DMS79 treated with DMSO at 0.1 percent for 48 hours (cell line): Measurements from ENCODE around the gene JAG1.

Source experiments
- DNase-seq: peaks from one replicate; lab custom pipeline; 2025; lab: John Stamatoyannopoulos, UW

Gene JAG1

GRCh38 chr20:10667560-10668167 is 6.1 kb downstream of the JAG1 start:
- peak; percentile 77 for DNase-seq

GRCh38 chr20:10667077-10667401 is 6.8 kb downstream of the JAG1 start:
- no peak for DNase-seq

GRCh38 chr20:10666221-10667076 is 7.3 kb downstream of the JAG1 start:
- DNase-seq: peak; percentile 73

- no peak for DNase-seq
These were observed 8.0 kb downstream of the JAG1 start for GRCh38 chr20:10665791-10666190.

GRCh38 chr20:10665027-10665561 is 8.7 kb downstream of the JAG1 start:
- peak; percentile 44 for DNase-seq

- DNase-seq: no peak
These were observed 10.0 kb downstream of the JAG1 start for GRCh38 chr20:10663756-10664155.

GRCh38 chr20:10662661-10663458 is 10.9 kb downstream of the JAG1 start:
- DNase-seq: no peak

GRCh38 chr20:10662151-10662550 is 11.6 kb downstream of the JAG1 start:
- no peak for DNase-seq

- DNase-seq: no peak
These were observed 12.5 kb downstream of the JAG1 start for GRCh38 chr20:10661261-10661660.

GRCh38 chr20:10660661-10661060 is 13.1 kb downstream of the JAG1 start:
- no peak for DNase-seq

GRCh38 chr20:10659651-10660601 is 13.9 kb downstream of the JAG1 start:
- DNase-seq: peak; percentile 14

- DNase-seq: no peak
These were observed 14.7 kb downstream of the JAG1 start for GRCh38 chr20:10658876-10659632.

GRCh38 chr20:10658051-10658823 is 15.6 kb downstream of the JAG1 start:
- no peak for DNase-seq

GRCh38 chr20:10657453-10657852 is 16.3 kb downstream of the JAG1 start:
- DNase-seq: no peak

GRCh38 chr20:10655720-10656669 is 17.8 kb downstream of the JAG1 start:
- DNase-seq: no peak

- DNase-seq: peak; percentile 50
These were observed 19.2 kb downstream of the JAG1 start for GRCh38 chr20:10654630-10655029.

- no peak for DNase-seq
These were observed 19.6 kb downstream of the JAG1 start for GRCh38 chr20:10654250-10654610.

- peak; percentile 65 for DNase-seq
These were observed 20.1 kb downstream of the JAG1 start for GRCh38 chr20:10653599-10654249.
